HG03575 (cell line): ENCODE data around the gene CHST3.
"Not testable (repeated sequence)": the region's sequence is repeated elsewhere in the genome, so short reads cannot be mapped to it uniquely, and the experiment has no call there.

Experiments used
- ATAC-seq: cut with Tn5 transposase; IDR thresholded peaks from one replicate; pipeline ENCODE4 v1.9.1; 2021; ENCODE audit not compliant: unreplicated experiment, insufficient number of reproducible peaks, low FRiP score; ENCODE audit errors: extremely low read depth

CHST3 gene

DNA sequence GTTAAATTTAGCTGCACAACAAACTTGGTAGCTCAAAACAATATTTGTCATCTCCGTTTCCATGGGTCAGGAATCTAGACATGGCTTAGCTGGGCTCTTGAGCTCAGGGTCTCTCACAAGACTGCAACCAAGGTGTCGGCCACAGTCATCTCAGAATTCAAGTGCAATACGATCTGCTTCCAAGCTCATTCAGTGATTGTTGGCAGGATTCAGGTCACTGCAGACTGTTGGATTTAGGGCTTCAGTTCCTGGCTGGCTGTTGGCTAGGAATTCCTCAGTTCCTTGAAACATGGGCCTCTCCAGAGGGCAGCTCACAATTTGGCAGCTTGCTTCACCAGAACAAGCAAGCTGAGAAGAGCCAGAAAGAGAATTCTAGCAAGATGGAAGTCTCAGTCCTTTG, 17.5 kb upstream of the CHST3 start:
- no peak for ATAC-seq

DNA sequence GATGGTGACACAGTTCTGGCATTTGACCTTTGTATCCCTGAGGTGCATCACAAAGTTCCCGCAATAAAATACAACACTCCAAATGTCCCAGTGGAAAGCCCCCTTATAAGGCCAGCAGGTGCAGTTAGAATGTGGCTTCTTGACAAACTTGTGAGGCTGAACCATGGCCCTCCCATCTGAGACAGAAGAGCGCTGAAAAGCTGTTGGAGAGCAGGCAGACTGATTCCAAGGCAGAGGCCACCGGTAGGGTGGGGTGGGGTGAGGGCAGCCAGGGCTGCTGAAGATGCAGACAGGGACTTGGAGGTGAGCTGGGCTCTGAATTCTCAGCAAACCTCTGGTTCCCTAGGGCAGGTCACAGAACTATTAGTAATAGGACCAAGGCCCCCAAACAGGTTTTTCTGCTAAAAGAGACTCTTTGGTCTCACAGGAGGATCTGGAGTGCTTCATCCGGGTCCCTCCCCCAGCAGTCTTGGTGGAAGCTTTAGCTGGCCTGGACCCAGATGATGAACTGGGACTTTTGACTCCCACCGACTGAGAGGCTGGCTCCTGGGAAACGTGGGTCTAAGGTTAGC, 15.6 kb upstream of the CHST3 start:
- no peak for ATAC-seq

DNA sequence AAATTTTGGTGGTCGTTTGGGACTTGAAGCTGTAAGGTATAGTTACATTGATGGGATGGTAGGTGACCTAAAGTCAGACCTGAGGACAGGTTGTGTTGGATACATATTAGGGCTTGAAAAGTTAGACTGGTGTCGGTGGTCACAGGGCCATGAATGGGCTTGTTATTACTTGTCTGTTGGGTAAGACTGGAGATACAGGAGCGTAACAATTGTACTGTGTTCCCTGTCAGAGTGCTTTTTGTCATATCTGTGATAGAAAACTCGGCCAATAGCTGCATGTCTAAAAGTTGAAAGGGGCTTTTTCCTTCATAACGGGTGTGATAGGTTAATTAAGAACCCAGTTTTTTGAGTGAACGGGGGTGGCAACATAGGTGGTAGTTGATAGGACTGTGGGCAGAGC, 13.5 kb upstream of the CHST3 start:
- ATAC-seq: no peak

DNA sequence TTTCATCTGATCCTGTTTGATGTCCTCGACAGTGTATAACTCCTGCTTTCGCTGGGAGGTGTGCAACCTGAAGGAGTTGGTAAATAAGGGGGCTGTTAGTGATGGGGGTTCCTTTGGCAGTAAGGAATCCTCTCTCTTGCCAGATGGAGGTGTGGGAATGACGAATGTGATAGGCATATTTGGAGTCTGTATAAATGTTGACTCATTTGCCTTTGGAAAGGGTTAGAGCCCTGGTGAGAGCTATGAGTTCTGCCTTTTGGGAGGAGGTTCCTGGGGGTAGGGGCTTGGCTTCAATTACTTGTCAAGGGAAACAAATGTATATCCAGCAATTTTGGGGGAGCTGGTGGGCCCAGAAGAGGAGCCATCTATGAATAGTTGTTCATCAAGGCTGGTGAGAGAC, 11.4 kb upstream of the CHST3 start:
- no peak for ATAC-seq

DNA sequence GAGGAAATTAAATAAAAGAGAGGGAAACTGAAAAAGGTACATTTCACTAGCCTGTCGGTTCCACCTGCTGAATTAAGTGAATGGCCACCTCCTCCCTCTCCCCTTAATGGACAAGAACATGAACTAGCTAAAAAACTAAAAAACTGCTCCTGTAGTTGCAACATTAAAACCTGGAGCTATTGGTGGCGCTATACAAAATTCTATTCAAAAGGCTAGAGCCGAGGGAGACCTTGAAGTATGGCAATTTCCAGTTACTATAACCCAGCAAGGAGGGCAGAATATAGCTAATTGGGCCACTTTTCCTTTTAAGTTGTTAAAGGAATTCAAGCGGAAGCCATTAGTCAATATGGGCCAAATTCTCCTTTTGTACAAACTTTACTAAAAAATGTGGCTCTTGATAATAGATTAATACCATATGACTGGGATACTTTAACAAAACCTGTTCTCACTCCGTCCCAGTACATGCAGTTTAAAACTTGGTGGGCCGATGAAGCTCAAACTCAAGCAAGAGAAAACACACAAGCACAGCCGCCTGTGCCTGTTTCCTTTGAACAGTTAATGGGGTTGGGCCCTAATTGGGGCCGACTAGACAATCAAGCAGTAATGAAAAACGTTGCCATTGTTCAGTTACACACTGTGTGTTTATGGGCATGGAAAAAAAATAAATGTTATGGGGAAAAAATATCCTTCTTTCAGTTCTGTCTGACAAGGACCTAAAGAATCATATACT, 6.5 kb upstream of the CHST3 start:
- ATAC-seq: no peak

DNA sequence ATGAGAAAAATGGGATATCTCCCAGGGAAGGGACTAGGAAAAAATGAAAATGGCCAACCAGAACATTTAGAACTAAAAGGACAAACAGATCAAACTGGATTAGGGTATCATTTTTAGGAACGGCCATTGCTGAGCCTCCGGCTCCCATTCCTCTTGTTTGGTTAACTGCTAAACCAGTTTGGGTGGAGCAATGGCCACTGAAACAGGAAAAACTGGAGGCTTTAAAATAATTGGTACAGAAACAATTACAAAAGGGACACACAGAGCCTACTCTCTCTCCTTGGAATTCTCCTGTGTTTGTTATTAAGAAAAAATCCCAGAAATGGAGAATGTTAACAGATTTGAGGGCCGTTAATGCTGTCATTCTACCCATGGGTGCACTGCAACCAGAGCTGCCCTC, 4.7 kb upstream of the CHST3 start:
- ATAC-seq: no peak

DNA sequence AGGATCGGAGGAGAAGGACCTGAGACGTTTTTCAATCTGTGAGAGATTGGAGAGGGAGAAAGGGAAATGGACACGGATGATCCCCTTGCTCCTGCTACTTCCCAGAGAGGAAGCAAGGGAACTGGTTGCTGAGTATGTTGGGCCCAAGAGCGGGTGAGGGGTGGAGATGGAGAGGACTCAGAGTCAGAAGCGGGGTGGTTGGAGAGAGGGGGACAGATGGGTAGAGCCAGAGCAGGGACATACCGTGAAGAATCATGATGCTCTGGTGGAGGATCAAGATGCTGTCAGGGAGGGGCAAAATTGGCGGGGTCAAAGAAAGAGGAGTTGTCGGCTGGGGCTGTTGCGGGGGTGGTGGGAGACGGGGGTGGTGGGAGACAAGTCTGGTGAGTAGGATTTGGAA, 2.4 kb upstream of the CHST3 start:
- no peak for ATAC-seq

DNA sequence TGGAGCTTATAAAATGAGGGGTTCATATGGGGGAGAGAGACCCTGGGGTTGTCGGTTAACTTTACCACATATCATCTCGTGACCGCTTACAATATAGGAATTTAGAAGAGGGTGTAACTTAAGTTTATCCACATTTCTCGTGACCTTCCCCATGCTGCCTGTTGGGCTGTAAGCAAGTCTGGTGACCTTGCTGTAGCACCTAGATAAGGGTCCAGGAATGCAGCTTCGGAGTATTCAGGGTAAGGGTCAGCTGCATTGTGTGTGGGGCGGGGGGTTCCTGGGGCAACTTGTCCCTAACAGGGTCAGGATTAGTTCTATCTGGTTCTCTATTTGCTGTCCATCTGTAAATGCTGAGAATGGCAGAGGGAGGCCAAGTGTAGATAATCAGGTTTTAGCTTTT, 1.3 kb upstream of the CHST3 start:
- no peak for ATAC-seq

DNA sequence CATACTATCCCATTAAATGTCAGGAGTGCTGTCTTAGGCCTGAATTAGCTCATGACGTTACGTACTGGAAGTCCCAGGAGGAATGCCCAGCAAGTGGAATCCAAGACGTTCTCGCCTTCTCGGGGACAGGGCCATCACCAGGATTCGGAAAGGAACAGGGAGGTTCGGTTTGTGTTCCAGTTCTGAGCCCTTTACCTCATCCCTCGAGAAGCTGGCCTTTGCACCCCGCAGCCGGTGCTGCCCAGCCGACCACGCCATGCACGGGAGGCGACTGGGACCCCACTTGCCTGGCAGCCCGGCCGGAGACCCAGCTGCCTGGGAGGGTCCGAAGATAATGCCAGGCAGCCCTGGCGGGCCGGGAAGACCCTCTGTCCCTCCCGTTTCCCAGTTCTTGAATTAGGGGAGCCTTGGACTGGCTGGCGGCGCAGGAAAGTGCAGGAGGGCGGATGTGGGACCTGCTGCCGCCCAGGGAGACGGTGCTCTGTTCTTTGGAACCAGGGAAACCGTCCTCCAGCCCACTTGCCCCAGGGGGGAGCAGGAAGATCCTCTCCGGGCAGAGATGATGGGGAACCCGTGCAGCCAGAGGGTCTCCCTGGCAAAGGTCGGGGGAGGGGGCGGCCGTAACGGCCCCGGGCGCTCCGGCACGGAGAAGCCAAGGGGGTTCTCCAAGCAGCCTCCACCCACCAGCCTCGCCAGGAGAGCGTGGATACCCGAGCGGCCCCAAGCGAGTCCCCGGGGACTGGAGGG, 671 bp upstream of the CHST3 start:
- no peak for ATAC-seq

DNA sequence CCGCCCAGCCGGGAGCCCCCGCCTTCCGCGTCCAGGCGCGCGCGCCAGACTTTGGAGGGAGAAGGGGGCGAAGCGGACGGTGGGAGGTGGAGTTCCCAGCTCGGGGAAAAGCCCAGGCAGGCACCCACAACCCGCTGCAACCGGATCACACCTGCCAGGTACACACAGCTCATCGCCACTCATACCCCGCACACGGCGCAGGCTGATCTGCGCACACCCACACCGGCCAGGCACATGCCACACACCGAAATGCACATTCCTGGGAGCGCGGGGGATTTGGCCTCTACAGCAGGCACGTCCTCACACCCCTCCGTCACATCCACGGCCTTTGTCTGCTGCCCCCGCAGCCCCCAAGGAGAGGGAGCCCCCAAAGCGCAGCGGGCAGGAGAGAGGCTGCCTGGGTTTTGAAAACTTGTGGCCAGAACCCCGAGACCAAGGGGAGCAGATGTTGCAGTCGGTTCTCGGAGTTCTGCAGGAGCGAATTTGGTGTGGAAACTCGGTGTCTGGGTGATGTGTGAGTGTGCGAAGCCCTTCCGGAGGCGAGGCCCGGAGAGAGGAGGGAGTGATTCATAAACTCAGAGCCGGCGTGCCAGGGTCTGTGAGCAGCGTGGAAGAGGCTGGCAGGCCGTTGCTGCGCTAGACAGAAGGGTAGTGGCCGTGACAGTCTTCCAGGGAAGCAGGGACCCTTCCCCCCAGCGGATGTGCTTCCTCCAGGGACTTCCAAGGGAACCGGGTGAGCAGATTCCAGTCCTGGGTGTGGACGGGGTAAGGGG, 734 bp downstream of the CHST3 start:
- no peak for ATAC-seq

DNA sequence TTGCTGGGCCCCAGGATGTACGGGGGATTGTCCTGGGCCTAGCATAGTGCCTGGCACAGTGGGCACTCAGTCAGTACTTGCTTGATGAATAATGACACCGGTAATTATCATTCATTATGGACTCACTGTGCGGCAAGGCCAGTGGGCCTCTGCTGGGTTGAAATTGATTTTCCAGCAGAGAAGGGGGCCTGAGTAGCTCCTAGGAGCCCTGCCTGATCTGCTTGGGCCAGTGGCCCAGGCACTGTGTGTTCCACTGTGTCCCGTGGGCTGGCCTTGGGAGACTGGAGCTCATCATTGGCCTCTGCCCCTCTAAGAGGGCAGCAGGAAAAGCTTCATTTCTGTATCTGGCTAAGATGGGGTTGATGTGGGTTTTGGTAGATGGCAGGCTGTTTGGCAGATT, 1.4 kb downstream of the CHST3 start:
- ATAC-seq: no peak

DNA sequence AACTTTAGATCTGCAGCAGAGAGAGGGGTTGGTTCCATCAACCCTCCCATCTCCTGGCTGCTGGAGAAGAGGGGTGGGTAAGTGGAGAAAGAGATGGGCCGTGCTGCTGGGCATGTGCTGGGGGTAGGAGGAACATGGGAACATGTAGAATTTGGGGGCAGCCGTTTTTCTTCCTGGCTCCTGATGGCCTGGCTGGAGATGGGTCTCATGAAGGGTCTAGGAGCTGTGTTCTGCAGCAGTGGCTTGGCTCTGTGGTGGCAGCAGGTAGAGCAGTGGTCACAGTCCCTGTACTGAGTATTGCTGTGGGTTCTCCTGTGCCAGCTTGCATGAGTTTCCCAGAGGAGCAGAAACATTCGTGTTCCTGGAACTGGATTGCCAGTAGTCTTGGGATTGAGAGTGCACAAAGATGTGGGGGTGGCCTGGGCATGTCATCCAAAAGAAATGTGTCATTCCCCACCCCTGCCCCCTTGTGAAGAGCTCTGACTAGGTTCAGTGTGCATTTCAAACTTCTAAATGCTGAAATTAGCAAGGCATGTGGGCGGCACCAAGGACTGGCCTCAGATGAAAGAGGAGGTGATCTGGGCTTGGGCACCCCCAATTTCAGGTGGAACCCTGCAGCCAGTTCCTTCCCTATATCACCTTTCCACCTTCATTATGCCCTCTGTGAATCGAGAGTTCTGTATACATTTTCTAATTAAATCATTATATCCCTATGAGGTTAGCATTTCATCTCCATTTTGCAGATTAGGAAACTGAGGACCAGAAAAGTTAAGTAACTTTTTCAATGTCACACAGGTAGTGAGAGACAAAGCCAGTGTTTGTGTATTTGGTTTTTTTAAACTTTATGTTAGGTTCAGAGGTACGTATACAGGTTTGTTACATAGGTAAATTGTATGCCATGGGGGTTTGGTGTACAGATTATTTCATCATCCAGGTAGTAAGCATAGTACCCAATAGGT, 2.1 kb downstream of the CHST3 start:
- ATAC-seq: no peak

DNA sequence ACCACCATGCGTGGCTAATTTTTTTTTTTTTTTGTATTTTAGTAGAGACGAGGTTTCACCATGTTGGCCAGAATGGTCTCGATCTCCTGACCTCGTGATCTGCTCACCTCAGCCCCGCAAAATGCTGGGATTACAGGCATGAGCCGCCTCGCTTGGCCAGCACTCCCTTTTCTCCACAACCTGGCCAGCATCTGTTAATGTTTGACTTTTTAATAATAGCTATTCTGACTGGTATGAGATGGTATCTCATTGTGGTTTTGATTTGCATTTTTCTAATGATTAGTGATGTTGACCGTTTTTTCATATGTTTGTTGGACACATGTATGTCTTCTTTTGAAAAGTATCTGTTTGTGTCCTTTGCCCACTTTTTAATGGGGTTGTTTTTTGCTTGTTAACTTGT, 3.8 kb downstream of the CHST3 start:
- not testable (repeated sequence) for ATAC-seq

DNA sequence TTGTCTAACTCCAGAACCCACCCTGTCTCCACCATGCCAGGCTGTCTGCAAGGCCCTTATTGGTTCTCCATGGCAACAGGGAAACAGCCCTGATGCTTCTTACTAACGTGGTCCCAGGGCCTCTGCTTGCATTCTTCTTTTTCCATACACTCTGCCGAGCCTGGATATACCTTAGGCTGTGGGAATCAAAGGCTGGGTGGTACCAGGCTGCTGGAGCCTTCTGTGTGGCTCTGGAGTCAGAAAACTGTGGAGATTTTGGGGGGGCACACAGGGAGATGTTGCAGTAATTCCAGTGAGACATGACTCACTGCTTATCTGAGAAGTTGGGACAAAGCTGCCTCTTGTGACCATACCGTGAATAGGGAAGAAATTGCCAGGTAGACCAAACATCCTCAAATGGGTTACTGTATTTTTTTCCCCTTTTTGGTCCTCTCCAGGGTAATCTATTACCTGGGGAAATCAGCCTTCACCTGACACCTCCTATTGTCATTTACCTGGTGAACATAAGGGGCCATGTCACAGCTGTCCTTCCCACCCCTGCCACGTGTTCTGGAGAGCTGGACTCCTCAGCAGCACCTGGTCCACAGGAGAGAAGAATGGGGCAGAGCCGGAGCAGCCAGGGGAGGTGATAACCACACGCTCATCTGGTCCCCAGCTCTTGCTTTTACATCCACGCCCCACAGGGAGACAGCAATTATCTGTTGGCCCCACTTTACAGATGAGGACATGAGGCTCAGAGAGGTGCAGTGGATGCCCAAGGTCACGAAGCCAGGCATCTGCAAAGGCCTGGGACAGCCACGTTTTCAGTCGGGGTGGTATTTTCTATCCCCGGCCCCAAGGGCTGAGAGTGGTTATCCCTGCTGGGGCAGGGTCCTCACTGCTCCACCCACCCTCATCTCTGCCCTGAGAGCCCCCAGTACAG, 4.6 kb downstream of the CHST3 start:
- ATAC-seq: no peak

DNA sequence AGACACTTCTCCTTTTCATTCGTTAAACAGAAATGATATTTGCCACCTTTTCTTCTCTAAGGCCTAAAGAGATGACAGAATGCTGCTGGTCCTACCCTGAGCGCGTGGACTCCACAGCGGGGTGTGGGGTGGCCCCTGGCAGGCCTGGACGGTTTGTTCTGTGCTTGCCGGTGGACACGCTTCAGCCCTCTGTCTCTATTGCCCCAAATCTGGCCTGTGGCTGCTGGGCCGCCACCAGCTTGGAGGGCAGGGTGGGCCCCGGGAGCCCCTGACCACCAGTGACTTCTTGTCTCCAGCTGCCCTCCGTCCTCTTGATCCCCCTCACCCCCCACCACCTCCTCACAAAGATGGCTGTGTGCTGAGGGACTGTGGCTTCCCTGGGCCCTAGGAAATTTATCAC, 5.7 kb downstream of the CHST3 start:
- ATAC-seq: no peak

DNA sequence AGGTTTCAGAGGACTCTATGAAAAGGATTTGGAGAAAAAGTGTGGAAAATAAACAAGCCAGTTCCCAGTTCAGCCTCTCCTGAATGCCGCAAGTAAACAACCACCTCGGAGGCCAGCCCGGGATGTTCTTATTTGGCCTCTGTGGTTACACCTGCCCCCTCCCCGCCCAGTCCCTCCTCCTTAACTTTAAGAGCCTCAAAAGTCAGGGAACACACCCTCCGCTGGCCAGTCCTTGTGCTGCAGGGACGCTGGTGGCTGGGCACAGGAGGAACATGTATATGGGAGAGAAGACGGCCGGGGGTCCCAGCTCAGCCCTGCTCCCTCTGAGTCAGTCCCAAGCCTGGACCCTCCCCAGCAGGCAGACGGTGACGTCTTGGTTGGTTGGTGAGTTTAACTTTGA, 6.1 kb downstream of the CHST3 start:
- no peak for ATAC-seq

DNA sequence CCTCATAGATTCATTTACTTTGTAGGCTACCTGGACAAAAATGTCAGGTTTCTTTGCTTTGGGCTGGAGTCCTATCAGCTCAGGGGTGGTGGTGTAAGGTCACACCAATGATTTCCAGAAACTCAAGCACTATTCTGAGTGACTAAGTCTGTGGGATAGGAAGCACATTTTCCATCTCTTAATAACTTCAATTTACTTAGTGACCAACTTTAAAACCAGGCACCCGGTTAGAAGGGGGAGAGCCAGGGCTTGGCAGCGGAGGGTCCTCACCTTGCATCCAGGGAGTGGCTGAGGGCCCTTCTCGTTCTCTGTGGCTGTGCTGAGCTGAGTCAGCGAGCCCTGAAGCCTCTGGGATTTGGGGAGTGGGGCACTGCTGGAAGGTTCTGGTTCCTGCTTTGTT, 6.7 kb downstream of the CHST3 start:
- no peak for ATAC-seq

DNA sequence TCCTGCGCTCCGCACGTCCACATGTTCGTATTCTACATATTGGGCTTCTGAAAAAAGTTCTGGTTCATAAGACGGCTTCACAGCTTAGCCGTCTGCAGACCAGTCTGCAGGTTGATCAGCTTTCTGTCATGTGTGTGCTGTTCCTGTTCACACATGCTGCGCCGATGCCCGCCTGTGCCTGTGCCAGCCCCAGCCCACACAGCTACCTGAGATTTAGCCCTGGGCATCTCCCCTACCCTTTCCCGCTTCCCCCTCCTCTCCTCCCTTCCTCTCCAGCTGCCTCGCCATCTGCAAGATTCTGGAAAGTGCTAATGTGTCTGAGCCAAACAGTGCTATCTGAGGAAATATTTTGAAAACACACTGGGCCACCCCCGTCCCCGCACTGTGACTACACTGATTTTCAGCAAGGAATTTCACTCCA, 7.1 kb downstream of the CHST3 start:
- no peak for ATAC-seq
